Midbrain (tissue), 1 donor: ENCODE measurements around the gene SLC6A3.
"Not testable (repeated sequence)": the region's sequence is repeated elsewhere in the genome, so short reads cannot be mapped to it uniquely, and the experiment has no call there.

Source experiments
- DNase-seq: peaks from one replicate; lab custom pipeline; 2025; lab: John Stamatoyannopoulos, UW

SLC6A3 gene

GRCh38 chr5:1464096-1464446 is 18.8 kb upstream of the SLC6A3 start:
- no peak for DNase-seq

- DNase-seq = no peak
Measured at GRCh38 chr5:1463326-1464095, 18.3 kb upstream of the SLC6A3 start.

GRCh38 chr5:1462358-1462757 is 17.1 kb upstream of the SLC6A3 start:
- no peak for DNase-seq

- no peak for DNase-seq
Measured at GRCh38 chr5:1461396-1461795, 16.2 kb upstream of the SLC6A3 start.

GRCh38 chr5:1460054-1460682 is 14.9 kb upstream of the SLC6A3 start:
- no peak for DNase-seq

GRCh38 chr5:1459435-1459834 is 14.2 kb upstream of the SLC6A3 start:
- DNase-seq = not testable (repeated sequence)

GRCh38 chr5:1456110-1456881 is 11.1 kb upstream of the SLC6A3 start:
- DNase-seq = not testable (repeated sequence)

- DNase-seq = no peak
Measured at GRCh38 chr5:1453613-1454012, 8.4 kb upstream of the SLC6A3 start.

- no peak for DNase-seq
Measured at GRCh38 chr5:1449081-1449630, 3.9 kb upstream of the SLC6A3 start.

- DNase-seq = no peak
Measured at GRCh38 chr5:1448511-1449011, 3.3 kb upstream of the SLC6A3 start.

GRCh38 chr5:1447671-1448361 is 2.6 kb upstream of the SLC6A3 start:
- no peak for DNase-seq

- DNase-seq = no peak
Measured at GRCh38 chr5:1446602-1447343, 1.5 kb upstream of the SLC6A3 start.

- no peak for DNase-seq
Measured at GRCh38 chr5:1445689-1446601, 705 bp upstream of the SLC6A3 start.

GRCh38 chr5:1444361-1445189 is 665 bp downstream of the SLC6A3 start:
- DNase-seq = no peak

GRCh38 chr5:1443991-1444360 is 1.3 kb downstream of the SLC6A3 start:
- no peak for DNase-seq

GRCh38 chr5:1443171-1443570 is 2.1 kb downstream of the SLC6A3 start:
- DNase-seq = no peak

GRCh38 chr5:1442222-1443145 is 2.8 kb downstream of the SLC6A3 start:
- DNase-seq = no peak
